ENCODE results near the gene EIF1B.

EIF1B gene

DNA sequence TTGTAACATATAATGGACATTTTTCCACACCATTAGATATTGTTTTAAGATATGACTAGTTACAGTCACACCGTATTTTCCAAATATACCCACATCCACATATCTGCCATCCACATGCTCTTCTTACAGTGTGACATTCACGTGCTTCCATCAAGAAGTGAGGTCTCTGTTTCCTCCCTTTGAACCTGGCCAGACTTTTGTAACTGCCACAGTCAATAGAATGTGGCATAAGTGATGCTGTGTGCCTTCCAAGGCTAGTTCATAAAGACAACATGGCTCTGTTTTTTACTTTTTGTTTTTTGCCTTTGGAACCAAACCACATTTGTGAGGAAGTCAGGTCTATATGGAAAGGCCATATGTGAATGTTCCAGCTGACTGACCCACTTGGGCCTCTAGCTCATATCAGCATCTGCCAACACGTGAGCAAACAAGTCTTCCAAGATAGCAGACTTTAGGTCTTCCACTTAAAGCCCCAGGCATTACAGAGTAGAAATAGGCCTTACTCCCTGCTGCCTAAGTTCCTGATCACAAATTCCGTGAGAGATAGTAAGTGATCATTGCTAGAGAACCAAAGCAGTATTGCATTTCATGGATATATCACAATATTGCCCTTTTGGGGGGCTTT, 27.1 kb downstream of the EIF1B start:
- no peak overlapping the region for H3K4me3 ChIP-seq (ENCODE audit: low read length)
- no peak for DNase-seq (ENCODE audit: low read depth, low spot score)

DNA sequence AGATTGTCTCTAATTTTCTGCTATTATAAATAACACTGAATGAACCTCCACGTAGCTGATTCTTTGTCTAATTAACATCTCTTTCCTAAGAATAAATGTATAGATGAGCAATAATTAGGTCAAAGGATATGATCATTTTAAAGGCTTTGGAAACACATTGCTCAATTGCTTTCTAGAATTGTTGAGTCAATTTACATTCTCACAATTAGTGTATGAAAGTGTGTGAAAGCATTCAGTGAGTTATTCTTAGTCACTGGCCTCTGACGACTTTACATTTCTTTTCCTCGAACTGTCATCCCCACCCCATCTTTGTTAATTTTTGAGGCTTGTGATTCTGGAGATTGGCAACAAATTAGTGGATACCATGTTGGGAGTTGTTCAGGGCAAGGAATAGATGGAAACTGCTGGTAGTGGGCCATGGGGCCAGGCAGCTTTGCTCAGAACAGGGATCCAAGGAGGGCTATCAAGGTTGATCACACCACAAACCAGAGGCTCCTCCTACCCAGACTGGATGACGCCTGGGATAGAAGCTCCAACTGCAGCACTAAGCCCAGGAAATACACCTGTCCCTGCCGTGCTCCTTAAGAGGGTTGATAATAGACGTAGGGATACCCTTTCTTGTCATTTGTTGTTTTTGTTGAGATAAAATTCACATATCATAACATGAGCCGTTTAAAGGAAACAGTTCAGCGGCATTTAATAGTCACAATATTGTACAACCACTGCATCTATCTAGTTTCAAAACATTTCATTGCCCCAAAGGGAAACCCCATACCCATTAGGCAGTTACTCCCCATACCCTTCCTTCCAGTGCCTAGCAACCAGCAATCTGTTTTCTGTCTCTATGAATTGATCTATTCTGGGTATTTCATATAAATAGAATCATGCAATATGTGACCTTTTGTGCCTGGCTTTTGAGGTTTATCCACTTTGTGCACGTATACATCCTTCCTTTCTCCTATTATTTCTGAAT, 27.9 kb downstream of the EIF1B start:
- no peak for DNase-seq (ENCODE audit: low read depth, low spot score)
- no peak overlapping the region for H3K4me3 ChIP-seq (ENCODE audit: low read length)

GRCh38 chr3:40339871-40340270, 30.4 kb downstream of the EIF1B start:
- DNase-seq (ENCODE audit: low read depth, low spot score), result no peak
- H3K4me3 ChIP-seq (ENCODE audit: low read length), result no peak overlapping the region

DNA sequence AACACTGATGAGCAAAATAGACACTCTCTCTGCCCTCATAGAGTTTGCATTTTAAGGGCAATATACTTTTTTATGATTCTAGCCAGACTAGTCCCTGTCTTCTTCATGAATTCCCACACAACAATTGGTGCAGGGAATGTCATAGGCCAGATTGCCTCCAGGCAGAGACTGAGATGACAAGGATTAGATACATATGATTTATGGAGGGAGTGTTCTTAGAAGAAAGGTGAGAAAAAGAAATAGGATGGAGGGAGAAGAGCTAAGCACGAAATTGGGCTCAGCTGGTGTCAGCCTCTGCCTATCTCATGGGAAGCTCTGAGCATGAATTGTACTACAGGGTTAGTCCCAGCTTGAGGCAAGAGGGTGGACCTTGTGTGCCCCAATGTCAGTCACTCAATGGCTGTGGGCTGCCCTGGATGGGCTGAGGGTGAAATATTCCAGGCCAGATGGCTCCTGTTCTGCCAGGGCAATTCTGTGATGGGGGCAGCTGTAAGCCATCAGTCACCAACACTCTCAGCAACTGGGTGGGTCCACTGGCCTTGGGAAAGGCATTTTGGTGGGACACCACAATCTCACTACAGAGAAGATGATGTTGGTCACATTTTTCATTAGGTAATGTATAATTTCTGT, 31.1 kb downstream of the EIF1B start:
- no peak overlapping the region for H3K4me3 ChIP-seq (ENCODE audit: low read length)
- DNase-seq (ENCODE audit: low read depth, low spot score), result no peak

DNA sequence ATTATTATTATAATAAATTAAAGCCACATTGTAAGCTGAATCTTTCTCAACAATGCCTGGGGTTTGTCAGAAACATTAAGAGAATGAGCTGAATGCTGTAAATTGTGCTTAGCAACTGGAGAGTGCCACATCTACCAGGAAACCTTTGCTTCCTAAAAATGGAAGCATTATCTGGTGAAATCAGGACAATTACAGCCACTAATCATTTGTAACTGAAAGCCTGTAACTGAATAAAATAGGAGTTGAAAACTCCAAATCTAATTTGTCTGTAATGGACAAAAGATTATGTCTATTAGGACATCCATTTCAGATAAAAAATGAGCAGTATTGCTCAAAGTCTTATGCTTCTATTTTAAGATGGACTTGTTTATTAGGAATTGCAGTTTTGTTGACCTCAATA, 32.2 kb downstream of the EIF1B start:
- no peak overlapping the region for H3K4me3 ChIP-seq (ENCODE audit: low read length)
- no peak for DNase-seq (ENCODE audit: low read depth, low spot score)

DNA sequence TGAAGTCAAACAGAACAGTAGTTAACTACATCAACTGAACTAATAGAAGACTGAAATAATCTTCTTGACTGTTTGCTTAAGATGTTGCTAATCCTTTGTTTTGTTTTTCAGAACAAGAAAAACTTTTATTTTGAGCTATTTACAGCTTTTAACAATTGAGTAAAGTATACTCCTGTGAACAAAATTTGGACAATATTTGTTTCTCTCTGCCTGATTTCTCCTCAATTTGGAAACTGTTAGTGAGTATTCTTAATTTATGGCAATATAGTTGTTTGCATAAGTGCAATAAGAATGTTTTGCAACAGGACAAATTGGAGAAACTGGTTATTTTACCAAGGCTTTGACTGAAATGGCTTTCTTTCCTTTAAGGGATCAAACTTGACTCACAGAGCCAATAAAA, 41.0 kb downstream of the EIF1B start:
- no peak overlapping the region for H3K4me3 ChIP-seq (ENCODE audit: low read length)
- no peak for DNase-seq (ENCODE audit: low read depth, low spot score)

GRCh38 chr3:40355410-40355809, 45.9 kb downstream of the EIF1B start:
- no peak overlapping the region for H3K4me3 ChIP-seq (ENCODE audit: low read length)
- no peak for DNase-seq (ENCODE audit: low read depth, low spot score)

DNA sequence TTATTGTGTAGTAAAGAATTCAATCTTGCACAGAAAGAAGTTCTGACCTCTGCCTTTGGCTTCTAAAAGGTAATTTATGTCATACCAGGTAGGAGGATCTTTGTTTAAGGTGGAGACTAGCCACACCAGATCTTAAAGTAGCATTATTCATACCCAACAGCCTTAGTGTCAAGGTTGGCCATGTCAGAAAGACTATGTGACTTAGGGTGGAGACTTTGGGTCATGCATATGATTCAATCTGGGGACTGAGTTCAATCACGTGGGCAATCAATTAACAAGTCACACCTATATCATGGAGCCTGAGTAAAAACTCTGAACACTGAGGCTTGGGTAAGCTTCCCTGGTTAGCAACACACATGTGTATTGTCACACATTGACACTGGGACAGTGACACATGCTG, 48.9 kb downstream of the EIF1B start:
- H3K4me3 ChIP-seq (ENCODE audit: low read length), result no peak overlapping the region
- DNase-seq (ENCODE audit: low read depth, low spot score), result no peak
